Stimulated activated CD8-positive, alpha-beta memory T cell treated with anti-CD3 and anti-CD28 coated beads, Interleukin-7, amount 100 ng/mL, for 4 hours (primary cell): ENCODE results near the gene EXT2.

Source experiments
- DNase-seq, 2 donors: peaks; one replicate each; pipeline ENCODE4 v3.0.0-alpha.2; 2020; ENCODE audit warnings: low read depth in 2 of 2

Gene EXT2

DNA sequence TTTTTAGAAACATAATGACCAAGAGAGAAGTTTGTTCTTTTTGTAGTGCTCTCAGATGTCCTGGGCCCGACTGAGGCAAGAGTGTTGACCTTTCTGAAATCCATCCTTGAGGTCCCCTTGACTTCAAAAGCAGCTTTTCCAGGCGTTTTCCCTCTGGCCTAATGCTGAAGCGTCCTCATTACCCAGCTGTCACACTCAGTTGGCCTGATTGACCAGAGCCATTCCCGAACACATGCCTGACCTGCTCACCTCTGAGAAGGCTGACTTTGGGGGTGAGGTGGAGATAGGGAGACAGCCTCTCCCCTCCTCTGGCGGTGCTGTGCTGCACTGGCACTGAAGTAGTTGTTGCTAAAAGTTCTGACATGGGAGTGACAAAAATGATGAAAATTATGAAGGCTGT is 147.6 kb downstream of the EXT2 start:
- DNase-seq = no peak

- no peak for DNase-seq
These were observed 148.3 kb downstream of the EXT2 start for GRCh38 chr11:44243595-44244343.

DNA sequence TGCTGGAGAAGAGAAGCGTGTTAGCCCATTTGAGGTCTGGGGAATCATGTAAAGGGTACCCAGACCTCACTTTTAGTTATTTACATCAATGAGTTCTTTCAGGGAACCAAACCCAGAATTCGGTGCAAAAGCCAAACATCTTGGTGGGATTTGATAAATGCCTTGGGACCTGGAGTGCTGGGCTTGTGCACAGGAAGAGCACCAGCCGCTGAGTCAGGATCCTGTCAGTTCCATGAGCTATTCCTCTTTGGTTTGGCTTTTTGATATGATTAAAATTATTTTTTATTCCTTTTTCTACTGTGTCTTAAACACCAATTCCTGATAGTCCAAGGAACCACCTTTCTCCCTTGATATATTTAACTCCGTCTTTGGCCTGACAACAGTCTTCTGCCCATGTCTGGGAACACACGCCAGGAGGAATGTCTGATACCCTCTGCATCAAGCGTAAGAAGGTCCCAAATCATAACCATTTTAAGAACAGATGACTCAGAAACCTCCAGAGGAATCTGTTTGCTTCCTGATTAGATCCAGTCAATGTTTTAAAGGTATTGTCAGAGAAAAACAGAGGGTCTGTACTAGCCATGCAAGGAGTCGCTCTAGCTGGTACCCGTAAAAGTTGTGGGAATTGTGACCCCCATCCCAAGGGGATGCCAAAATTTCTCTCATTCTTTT is 149.3 kb downstream of the EXT2 start:
- DNase-seq = no peak

DNA sequence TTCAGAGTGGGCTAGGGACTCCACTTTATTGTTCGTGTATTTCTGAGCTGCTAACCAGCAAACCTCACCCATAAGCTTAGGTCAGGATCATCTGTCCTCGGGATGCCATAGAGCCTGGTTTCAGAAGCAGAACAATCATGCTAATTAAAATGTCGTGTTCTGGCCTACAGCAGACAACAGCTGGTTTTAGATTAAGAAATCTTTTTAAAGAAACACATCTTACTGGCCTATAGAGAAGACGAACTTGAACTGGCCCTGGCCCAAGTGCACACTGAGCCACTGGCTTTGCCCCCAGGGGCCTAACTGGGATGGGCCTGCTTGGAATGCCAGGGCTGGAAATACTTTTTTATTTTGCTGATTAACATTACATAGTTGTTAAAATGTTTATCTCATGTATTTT is 151.2 kb downstream of the EXT2 start:
- DNase-seq = no peak

DNA sequence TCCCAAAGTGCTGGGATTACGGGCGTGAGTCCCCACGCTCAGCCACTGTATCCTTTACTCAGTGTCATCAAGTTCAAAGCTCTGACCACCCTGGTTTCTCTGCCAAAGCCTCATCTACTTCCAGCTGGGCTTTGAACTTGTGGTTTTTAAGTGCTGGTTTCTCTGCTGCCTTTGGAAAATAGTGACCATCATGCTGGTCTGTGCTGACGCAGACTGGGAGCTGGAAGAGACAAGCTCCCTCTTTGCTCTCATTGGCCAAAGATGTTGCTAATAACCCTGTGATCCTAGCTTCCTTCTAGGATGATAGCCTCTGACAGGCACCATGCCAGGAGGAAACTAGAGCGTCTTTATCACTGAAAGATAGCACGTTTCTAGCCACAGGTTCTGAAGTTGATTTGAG is 152.0 kb downstream of the EXT2 start:
- DNase-seq = no peak

GRCh38 chr11:44248109-44248508 is 152.6 kb downstream of the EXT2 start:
- DNase-seq = no peak

DNA sequence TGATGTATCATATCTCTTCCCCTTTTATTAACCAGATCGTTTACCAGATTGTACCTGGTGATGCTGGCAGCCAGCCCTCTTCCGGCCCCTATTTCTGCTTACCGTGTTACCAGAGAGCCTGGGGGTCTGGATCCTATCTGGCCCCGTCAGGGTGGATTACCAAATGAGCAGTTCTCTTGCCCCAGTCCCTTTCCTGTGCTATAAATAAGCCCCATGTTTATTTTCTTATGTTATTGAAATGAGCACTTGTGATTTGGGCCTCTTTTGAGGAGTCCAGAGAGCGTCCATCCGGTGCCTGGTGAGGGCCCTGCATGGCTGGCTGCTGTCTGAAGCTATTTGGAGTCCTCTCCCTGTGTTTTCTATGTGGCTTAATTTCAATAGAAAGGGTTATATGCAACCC is 154.9 kb downstream of the EXT2 start:
- DNase-seq = no peak

GRCh38 chr11:44252999-44253602 is 157.6 kb downstream of the EXT2 start:
- no peak for DNase-seq

DNA sequence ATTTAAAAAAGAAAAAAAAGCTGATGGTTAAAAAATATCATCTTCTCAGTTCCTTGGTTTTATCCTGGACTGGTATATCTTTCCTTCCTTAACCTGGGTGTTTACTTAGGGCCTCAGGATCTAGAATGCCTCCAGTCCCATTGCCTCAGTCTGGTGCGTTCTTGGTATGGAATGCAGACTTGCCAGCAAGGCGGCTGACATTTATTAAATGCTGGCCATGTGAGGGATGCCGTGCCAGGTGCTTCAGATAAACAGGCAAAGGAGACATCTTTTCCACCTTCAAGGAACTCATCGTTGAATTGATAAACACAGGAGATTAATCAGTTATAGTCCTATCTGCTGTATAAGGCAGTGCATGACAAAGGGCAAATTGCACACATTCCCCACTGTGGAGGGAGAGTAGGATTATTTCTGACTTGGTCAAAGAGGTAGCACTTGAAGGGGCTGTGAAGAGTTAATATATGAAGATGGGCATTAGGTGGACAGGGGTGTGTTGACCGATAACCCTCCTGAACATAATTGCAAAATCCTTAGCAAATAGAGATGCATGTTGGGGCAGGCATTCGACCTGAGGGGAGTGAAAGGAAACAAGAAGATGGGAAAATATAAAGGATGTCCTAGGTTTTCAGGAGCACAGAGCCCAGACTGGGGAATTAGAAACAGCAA is 160.1 kb downstream of the EXT2 start:
- no peak for DNase-seq

DNA sequence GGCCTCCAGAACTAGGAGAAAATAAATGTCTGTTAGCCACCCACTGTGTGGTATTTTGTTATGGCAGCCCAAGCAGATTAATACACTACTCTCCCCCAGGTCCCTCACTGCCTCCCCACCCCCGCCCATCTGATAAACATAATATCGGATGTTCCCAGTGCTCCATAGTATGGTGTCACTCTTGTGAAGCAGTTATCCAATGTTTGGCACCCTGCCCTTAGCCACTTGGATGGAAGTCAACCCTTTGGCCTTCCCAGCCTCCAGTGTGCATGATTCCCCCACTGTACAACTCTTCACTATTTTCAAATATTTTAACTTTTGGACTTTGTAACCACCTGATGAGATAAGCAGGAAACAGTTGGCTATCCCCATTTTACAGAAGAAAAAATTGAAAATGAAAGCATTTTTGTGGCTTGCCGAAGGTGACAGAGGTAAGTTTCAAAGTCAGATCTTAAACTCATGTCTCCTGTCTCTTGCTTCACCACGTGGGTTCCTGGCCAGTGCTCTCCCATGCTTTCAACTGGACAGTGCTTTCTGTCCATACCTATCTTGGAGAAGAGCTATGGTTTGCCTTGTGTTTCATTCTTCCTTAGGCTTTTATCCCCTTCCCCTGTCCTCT is 161.3 kb downstream of the EXT2 start:
- no peak for DNase-seq

DNA sequence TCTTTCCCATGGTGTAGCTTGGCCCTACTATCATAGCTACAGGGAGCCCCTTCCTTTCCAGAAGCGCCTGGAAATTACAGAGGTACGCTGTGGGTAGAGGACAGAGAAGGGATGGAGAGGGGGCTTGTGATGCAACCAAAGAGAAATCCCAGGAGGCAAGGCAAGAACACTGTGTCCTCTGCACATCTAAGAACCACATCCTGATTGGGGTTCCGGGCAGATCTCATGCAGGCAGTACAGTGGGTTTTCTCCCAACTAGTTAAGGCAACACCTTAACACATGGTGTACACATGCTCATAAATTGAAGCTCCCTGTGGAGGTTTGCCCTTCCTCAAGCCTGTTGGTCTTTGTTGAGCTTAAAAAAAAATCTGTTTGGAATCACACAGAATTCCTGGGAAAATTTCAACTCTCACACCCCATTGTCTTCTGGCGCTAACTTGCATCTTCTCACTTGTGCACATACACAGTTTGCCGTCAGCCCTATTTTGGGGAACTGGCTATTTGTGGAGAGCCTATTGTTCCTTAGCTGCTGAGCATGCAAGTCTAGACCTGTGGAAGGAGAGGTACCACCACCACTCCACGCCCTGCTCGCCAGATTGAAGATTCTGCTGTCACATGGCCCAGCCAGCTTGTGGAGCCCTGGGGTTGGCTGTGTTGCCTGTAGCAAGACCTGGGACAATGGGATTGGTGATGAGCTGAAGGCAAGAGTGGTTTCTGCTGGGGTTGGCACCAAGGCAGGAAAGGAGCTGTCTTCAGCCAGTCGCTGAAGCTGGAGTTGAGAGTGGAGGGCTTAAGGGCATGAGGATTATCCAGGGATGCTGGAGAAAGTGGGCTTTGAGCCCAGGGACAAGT is 162.1 kb downstream of the EXT2 start:
- no peak for DNase-seq

- no peak for DNase-seq
These were observed 162.7 kb downstream of the EXT2 start for GRCh38 chr11:44258190-44258489.

GRCh38 chr11:44258839-44259420 is 163.5 kb downstream of the EXT2 start:
- no peak for DNase-seq

GRCh38 chr11:44260081-44260480 is 164.6 kb downstream of the EXT2 start:
- no peak for DNase-seq

DNA sequence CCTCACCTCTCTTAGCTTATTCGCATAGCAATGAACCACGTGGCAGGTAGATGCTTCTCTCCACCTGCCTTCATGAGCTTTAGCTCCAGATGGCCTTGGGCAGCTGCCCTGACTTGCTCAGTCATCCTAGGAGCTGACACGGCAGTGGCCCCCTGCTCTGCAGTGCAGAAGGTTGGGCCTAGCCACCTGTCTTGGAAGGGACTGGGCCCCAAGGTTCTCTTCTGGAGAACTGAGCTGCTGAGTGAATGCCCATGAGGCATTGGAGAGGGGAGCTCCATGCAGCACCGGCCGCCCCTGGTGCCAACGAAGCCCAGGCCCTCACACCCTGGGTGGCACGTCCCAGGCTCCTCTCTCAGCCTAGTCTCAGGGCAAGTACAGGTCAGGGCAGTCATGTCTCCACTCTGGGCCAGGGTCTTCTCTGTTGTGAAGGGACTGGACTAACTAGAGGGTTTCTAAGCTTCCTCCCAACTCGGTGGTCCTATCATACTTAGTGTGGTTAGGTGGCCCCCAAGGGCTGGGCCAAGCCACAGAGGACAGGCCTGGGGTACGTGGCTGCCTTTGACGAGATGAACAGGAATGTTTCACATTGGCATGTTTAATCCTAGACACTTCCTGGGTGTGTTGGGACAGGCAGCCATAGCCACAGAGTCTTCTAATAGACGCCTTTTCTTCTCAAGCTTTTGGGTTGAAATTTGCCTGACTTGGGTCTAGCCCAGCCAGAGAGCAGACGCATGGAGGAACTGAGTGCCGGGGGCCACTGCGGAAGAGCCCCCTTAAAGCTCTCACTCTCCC is 166.5 kb downstream of the EXT2 start:
- no peak for DNase-seq

GRCh38 chr11:44263738-44264437 is 168.4 kb downstream of the EXT2 start:
- DNase-seq = no peak

DNA sequence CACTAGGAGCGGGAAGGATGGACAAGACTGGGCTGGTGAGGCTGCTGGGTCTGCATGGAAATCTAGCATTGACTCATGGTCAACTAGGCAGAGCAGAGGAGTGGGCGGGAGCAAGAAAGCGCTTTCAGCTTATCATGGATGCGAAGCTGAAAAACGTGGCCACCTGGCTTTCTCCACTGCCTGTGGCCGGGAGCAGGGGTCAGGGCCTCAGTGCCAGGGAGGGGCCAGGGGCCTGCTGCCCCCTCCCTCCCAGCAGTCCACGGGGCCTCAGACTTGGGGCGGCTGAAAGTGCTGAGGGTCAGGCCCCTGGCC is 168.9 kb downstream of the EXT2 start:
- no peak for DNase-seq

DNA sequence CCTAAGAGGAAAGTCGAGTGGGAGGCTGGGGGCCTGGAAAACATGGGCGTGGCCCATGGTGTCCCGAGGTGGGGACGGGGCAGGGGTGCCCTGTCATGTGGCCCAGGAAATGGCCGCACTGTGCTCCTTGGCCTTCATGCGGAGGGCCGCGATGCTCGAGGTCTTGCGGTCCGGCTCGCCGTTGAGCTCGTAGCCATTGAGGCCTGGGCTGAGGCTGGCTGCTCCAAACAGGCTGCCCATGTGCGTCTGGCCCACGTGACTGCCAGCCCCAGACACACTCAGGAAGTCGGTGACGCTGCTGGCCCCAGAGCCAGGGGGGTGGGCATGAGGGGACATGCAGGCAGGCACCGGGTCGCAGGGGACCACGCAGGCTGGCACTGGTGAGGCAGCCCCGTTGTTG is 169.3 kb downstream of the EXT2 start:
- no peak for DNase-seq

GRCh38 chr11:44266056-44266780 is 170.7 kb downstream of the EXT2 start:
- no peak for DNase-seq
